Transverse colon (tissue), 4 donors: ENCODE measurements around the gene PARVA.

Source experiments
- CTCF ChIP-seq, 5 experiments: fragments of 200-600 bp in 3 of 5; fragments of 450-650 bp in 2 of 5; sonication (generic) in 3 of 5; IDR thresholded peaks; 1 replicate in 2 of 5; 2 replicates in 3 of 5; pipeline ENCODE4 v1.5.1; 2016 to 2017; ENCODE audit warnings: antibody characterized with exemption in 5 of 5, inconsistent platforms in 3 of 5, mild to moderate bottlenecking in 2 of 5, moderate library complexity in 1 of 5
- EP300 ChIP-seq: sonication (generic); formaldehyde crosslinking; IDR thresholded peaks from one replicate; pipeline ENCODE4 v1.6.1; 2017; ENCODE audit warnings: antibody characterized with exemption, low read depth
- POLR2A ChIP-seq: fragments of 450-650 bp; IDR thresholded peaks from one replicate; pipeline ENCODE4 v1.6.1; 2016; ENCODE audit warnings: antibody characterized with exemption, mild to moderate bottlenecking, moderate library complexity
- POLR2AphosphoS5 ChIP-seq, 3 donors: sonication (generic); formaldehyde crosslinking; IDR thresholded peaks; one replicate each; pipeline ENCODE4 v1.6.1; 2016; ENCODE audit warnings: antibody characterized with exemption in 3 of 3

GRCh38 chr11:12362857-12363256 lies 14.5 kb upstream of the PARVA start:
- TF ChIP-seq CTCF (IDR thresholded peaks at IDR 0.05), result no peak
- TF ChIP-seq EP300, result no peak
- TF ChIP-seq POLR2AphosphoS5 (IDR thresholded peaks at IDR 0.05), result no peak
- TF ChIP-seq POLR2A, result no peak
